KBM-7 (cell line): ENCODE results near the gene ZNF616.
"Not testable (repeated sequence)": the region's sequence is repeated elsewhere in the genome, so short reads cannot be mapped to it uniquely, and the experiment has no call there.

ENCODE experiments used
- DNase-seq: peaks from one replicate; pipeline ENCODE4 v3.0.0-alpha.2; 2015
- in situ Hi-C: fragments of 300-500 bp; cut with MboI; formaldehyde crosslinking; loops from 2 replicates; pipeline ENCODE4 v1.14.3; 2020; ENCODE audit warnings: low sequenced_read_pairs, low pct_unique_long_range_greater_than_20kb, mixed read lengths

The ZNF616 gene

GRCh38 chr19:52114691-52115090, 25.0 kb downstream of the ZNF616 start:
- in situ Hi-C loops, result no loop called here
- DNase-seq, result no peak

DNA sequence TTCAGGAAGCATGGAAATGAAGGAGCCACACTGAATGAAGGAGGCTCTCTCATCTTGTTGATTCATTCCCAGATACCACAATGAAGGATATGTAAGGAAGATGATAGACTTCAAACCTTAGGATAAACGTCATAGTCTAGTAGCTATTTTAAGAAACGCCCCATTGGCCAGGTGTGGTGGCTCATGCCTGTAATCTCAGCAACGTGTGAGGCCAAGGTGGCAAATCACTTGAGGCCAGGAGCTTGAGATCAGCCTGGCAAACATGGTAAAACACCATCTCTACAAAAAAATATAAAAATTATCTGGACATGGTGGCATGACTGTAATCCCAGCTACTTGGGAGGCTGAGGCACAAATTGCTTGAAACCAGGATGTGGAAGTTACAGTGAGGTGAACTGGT, 27.1 kb downstream of the ZNF616 start:
- DNase-seq, result no peak
- in situ Hi-C loops, result no loop called here

GRCh38 chr19:52110780-52111179, 29.0 kb downstream of the ZNF616 start:
- DNase-seq, result no peak
- in situ Hi-C loops, result no loop called here

DNA sequence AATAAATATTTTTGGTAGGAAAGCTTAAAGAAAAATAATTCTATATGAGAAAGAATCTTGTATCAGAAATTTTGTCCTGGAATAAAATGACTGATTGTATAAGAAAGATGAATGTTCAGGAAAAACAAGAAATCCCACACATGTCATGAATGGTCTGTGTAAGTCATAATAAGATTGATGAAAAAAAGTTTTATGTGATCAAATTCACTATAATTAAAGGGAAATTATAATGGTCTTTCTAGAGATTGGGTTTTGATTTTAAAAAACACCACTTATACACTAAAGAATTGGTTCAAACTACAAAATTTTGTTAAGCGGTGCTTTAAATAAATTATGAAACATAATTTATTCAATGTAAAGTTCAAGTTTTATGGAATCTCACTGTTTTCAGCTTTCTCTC, 37.0 kb downstream of the ZNF616 start:
- DNase-seq, result no peak
- in situ Hi-C loops, result no loop called here

DNA sequence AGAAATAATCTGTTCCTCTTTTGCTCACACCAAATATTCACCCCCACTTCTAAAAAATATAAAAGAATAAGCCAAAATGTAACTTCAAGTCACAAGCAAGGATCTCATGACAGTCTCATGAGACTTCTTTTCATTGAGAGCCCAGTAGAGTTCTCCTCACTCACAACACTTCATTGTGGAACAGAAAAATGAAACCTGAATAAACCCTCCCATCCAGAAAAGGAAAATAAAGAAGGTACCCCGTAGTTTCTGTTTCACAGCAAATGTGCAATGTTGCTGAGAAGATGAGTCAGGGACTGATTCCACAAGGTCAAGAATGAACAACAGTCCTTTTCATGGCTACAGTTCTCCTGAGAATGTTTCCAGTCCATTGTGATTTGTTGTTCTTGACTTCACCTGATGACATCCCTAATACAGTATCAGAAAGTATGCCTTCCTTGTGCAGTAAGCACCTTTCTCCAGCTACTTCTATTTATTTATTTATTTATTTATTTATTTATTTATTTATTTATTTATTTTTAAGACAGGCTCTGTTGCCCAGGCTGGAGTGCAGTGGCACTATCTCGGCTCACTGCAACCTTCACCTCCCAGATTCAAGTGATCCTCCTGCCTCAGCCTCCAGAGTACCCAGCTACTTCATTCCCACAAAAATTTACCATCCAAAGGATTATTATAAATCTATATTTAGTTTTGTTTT, 37.7 kb downstream of the ZNF616 start:
- no peak for DNase-seq
- in situ Hi-C loops, result no loop called here

DNA sequence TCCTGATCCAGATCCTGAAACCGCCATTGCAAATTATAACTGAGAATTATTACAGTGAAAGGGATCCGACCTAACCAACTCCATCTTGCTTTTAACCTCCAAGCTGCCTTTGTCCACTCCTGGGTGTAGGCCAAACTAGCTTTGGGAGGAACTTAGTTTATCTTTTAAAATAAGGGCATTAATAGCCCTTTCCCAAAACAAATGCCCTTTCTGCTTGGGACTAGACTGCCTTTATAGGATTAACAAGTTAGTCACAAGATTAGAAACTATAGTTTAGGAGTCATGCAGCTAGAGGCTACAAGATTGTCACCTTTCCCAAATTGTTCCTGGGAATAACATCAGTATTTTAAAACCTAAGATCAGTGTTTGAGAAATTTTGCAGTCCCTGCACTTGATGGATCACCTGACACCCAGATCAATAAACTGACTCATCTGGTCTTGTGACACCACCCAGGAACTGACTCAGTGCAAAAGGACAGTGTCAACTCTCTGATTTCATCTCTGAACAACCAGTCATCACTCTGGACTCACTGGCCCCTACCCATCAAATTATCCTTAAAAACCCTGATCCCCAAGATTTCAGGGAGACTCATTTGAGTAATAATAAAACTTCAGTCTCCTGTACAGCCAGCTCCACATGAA, 40.1 kb downstream of the ZNF616 start:
- in situ Hi-C loops, result no loop called here
- DNase-seq, result no peak

DNA sequence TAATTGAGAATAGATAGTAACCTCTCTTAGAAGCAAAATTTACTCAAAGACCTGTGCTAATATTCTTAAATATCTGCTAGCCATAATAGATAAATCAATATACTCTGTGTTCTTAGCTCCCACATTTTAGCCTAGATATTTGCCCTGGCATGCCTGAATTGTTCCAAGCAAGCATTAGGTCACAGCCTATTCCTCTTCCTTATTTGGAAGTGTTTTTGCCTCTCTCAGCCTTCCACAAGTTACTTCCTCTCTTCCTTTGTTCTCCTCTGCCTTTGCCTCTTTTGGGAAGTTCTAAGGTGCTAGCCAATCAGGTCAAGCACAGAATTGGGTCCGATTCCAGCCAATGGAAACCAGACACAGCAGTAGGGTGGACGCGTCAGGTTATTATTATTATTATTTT, 43.3 kb downstream of the ZNF616 start:
- in situ Hi-C loops, DNase-seq: not testable (repeated sequence)

GRCh38 chr19:52095172-52096014, 44.3 kb downstream of the ZNF616 start, which contains the start of gene ZNF841:
TSS of gene ZNF841 (minus strand) at chr19:52095765. CDS start at chr19:52084801, 10,964 bp downstream.
- DNase-seq, result peak; percentile 7
- in situ Hi-C loops, result no loop called here

- in situ Hi-C loops, result no loop called here
- no peak for DNase-seq
Measured at GRCh38 chr19:52094526-52095130, 45.1 kb downstream of the ZNF616 start.

- in situ Hi-C loops, result no loop called here
- no peak for DNase-seq
Measured at GRCh38 chr19:52086481-52086880, 53.3 kb downstream of the ZNF616 start.

GRCh38 chr19:52070496-52070895, 69.2 kb downstream of the ZNF616 start:
- in situ Hi-C loops, result no loop called here
- no peak for DNase-seq

DNA sequence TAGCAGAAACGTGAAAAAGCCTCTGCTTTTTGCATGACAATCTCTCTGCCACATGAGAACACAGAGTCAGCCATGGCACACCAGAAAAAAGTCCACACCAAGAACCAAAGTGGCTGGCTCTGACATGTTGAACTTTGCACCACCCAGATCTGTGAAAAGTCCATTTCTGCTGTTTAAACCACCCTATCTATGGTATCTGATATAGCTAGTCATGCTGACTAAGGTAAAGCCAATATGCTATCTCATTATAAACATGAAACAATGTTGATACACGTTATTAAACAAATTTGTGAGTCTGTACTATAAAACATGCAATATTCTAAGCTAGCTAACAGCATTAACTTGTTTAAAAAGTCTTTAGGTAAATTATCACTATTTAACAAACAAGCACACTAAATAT, 70.1 kb downstream of the ZNF616 start:
- in situ Hi-C loops, result no loop called here
- no peak for DNase-seq

DNA sequence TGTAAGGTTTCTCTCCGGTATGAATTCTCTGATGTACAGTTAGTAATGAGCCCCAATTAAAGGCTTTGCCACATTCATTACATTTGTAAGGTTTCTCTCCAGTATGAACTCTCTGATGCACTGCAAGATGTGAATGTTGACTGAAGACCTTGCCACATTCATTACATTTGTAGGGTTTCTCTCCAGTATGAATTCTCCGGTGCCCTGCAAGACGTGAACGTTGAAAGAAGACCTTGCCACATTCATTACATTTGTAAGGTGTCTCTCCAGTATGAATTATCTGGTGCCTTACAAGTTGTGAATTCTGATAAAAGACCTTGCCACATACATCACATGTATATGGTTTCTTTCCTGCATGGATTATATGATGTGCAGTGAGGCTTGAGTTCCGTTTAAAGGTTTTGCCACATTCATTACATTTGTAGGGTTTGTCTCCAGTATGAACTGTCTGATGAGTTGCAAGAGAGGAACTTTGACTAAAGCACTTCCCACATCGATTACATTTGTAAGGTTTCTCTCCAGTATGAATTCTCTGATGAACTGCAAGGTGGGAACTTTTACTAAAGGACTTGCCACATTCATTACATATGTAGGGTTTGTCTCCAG, 73.4 kb downstream of the ZNF616 start:
- no peak for DNase-seq
- in situ Hi-C loops, result no loop called here

- no peak for DNase-seq
- in situ Hi-C loops, result no loop called here
Measured at GRCh38 chr19:52065399-52065798, 74.3 kb downstream of the ZNF616 start.
